AG04450 (cell line): ENCODE measurements around the gene GUCD1. TPM values are rescaled to one million over a fixed set of nuclear protein-coding genes. Genes with fewer than 3 reads are reported as not detected.

Source experiments
- CTCF ChIA-PET: fragments of 300-600, 350-600 bp; formaldehyde crosslinking; extraction: SDS; loops from one replicate; lab custom pipeline; 2022; ENCODE audit warnings: antibody characterized with exemption, inconsistent platforms; lab: Charles Lee
- POLR2A ChIA-PET: fragments of 350-600 bp; formaldehyde crosslinking; extraction: SDS; loops from one replicate; lab custom pipeline; 2021; ENCODE audit warnings: antibody characterized with exemption, inconsistent platforms; lab: Yijun Ruan, JAX
- DNase-seq: peaks from one replicate; pipeline ENCODE4 v3.0.0-alpha.2; 2011; ENCODE audit warnings: low read depth, low spot score
- H3K27ac ChIP-seq: one replicate; pipeline ENCODE4 v1.5.1; 2012; ENCODE audit warnings: low read depth, low read length, control low read depth
- H3K27me3 ChIP-seq: one replicate; pipeline ENCODE4 v1.6.0; 2012; ENCODE audit warnings: low read length; ENCODE audit not compliant: control insufficient read depth, insufficient read depth
- H3K4me3 ChIP-seq: 2 replicates; pipeline ENCODE4 v1.5.1; 2011; ENCODE audit warnings: mild to moderate bottlenecking, low read depth, low read length, control low read depth
- H3K9me3 ChIP-seq: 2 replicates; pipeline ENCODE4 v1.5.1; 2012; ENCODE audit warnings: low read length; ENCODE audit not compliant: control insufficient read depth, insufficient read depth
- polyA plus RNA-seq: library from polyadenylated mRNA; depleted of rRNA; stranded (reverse); fragments of >200 nt; gene quantifications from 2 replicates; pipeline ENCODE4 v1.2.3, GENCODE V29; 2011
- TF ChIP-seq, protein P1 (sequence below): IDR thresholded peaks from 2 replicates; pipeline ENCODE4 v1.5.1; 2011; ENCODE audit warnings: low read depth, low read length, control low read depth, inconsistent platforms

GUCD1 gene
- polyA plus RNA-seq, 1 experiment, result 52.1 TPM

DNA sequence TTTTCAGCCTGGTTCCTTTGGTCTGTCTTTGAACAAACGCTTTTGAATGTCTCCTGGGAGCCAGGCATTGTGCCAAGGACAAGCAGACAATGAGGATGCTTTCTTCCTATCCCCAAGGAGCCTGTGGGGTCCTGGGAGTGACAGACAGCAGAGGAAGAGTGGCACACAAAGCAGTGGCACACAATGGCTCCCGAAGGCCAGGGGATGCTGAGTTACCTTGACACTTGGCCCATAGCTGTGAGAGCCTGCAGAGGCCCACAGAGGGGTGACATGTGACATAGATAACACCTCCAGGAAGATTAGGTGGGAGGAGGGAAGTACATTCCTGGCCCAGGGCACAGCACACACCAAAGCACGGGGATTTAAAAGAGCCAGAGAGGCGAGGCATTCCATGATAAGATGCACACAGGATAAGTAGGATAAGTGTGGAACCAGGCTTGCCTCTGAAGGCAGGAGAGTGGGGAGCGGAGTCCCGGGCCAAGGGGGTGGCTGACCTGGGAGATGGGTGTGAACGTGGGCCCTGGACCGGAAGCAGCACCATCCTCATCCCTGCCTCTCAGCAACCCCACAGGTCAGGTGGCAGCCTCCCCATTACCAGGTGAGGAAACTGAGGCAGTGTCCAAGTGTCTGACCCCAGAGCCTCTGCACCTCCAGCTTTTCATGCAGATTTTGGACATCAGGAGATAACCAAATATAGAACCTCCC, 53.5 kb downstream of the GUCD1 start:
- TF ChIP-seq, protein P1, sequence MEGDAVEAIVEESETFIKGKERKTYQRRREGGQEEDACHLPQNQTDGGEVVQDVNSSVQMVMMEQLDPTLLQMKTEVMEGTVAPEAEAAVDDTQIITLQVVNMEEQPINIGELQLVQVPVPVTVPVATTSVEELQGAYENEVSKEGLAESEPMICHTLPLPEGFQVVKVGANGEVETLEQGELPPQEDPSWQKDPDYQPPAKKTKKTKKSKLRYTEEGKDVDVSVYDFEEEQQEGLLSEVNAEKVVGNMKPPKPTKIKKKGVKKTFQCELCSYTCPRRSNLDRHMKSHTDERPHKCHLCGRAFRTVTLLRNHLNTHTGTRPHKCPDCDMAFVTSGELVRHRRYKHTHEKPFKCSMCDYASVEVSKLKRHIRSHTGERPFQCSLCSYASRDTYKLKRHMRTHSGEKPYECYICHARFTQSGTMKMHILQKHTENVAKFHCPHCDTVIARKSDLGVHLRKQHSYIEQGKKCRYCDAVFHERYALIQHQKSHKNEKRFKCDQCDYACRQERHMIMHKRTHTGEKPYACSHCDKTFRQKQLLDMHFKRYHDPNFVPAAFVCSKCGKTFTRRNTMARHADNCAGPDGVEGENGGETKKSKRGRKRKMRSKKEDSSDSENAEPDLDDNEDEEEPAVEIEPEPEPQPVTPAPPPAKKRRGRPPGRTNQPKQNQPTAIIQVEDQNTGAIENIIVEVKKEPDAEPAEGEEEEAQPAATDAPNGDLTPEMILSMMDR, result no peak
- POLR2A ChIA-PET, result no interaction called here
- Histone ChIP-seq H3K27ac (no peak overlapping the region), H3K27me3 (peaks cover 18% of the 10 kb centered on the region), H3K9me3 (no peaks in the 10 kb centered on the region), H3K4me3 (no peak overlapping the region)
- CTCF ChIA-PET, result interaction anchor here (1.1 to 2.3 kb wide), 4 partner anchors 11 to 210 kb away, joined by 3 to 8 read pairs (median 4); no protein-coding TSS in a partner anchor
- no peak for DNase-seq

DNA sequence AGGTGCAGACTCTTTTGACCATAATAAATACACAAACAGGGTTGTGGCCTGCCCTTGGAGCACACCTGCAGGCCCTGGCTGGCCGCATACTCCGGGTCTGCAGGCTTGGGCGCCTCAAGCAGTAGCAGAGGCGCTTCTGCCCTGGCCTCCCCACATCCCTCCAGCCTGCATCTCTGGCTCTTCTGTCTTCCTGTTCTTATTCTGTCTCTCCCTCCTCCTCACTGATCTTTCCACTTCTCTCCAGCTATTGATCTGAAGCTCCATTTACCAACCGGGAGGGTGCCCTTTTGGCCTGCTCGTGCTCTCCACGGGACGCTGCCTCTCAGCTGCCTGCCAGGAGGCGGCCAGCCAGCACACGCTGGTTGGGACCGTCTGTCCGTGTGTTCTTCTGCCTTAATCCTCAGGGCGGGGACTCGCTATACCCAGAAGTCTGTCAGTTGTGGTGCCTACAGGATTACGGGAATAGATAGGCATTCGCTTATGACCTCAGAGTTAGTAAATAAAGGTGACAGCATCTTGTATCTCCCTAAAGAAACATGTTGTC, 54.6 kb downstream of the GUCD1 start:
- ChIA-PET POLR2A (no interaction called here), CTCF (interaction anchor here (0.7 kb wide), 1 partner anchor 22 kb away, joined by 3 read pairs; no protein-coding TSS in a partner anchor)
- no peak for DNase-seq
- TF ChIP-seq, protein P1, result no peak
- Histone ChIP-seq H3K27ac (no peak overlapping the region), H3K9me3 (peaks cover under 1% of the 10 kb centered on the region; the same call in 1 of the 2 replicates), H3K27me3 (peaks cover 27% of the 10 kb centered on the region), H3K4me3 (no peak overlapping the region)

DNA sequence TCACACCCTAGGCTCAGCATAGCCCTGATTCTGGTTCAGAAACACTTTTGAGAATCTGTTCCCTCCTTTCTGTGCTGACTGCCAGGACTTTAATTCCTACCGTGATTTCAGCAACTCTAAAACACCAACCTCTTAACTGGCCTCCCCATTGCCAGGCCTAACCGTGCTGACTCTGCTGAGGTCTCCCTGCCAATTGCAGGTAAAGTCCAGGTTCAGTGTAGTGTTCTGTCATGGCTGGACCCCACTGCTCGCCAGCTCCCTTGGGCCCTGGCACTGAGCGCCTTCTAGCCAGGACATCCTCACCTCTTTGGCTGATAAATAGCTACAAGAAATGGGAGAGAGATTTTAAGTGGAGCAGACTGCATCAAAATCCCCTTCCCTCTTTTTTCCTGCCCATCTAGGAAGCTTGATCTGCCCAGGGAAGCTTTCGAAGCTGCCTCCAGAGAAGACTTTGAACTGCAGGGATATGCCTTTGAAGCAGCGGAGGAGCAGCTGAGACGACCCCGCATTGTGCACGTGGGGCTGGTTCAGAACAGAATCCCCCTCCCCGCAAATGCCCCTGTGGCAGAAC, 55.1 kb downstream of the GUCD1 start:
- Histone ChIP-seq H3K4me3 (no peak overlapping the region), H3K27ac (no peak overlapping the region), H3K27me3 (peaks cover 33% of the 10 kb centered on the region), H3K9me3 (peaks cover 6% of the 10 kb centered on the region)
- no peak for DNase-seq
- TF ChIP-seq, protein P1, result no peak
- CTCF ChIA-PET, result no interaction called here
- POLR2A ChIA-PET, result no interaction called here

DNA sequence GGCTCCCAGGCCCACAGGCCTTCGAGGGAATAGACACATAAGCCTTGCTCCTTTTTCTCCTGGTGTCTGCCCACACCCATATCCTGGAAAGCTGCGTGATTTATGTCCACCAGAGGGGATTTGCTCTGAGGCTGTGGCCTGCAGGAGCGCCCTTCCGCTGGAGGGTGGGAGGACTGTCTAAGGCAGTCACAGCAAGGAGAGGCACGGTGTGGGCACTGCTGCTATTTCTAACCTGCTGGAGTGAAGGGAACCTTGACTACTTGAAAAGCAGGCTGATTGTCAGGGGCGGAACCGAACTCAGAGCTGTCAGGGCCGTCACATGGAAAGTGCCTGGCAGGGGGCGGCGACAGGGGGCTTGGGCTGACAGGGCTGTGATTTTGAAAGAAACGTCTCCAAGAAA, 56.1 kb downstream of the GUCD1 start:
- Histone ChIP-seq H3K4me3 (no peak overlapping the region), H3K9me3 (peaks cover 8% of the 10 kb centered on the region), H3K27ac (no peak overlapping the region), H3K27me3 (peaks cover 43% of the 10 kb centered on the region)
- DNase-seq, result no peak
- CTCF ChIA-PET, result no interaction called here
- TF ChIP-seq, protein P1, result no peak
- POLR2A ChIA-PET, result interaction anchor here (0.5 kb wide), 1 partner anchor 115 kb away, joined by 6 read pairs; no protein-coding TSS in a partner anchor

DNA sequence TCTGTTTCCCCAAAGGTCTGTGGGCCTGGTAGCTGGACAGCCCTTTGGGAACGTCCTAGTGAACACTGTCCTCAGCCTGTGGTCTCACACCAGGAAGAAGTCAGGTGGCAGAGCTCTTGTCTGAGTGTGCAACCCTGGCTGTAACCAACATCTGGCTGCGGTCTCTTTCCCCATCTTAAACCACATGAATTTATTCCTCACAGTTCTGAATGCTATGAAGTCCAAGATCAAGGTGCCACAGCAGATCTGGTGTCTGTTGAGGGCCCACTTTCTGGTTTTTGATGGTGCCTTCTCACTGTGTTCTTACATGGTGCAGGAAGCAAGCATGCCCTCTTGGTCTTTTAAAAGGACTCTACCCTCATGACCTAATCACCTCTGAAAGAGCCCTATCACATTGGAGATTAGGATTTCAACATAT, 57.1 kb downstream of the GUCD1 start:
- Histone ChIP-seq H3K4me3 (no peak overlapping the region), H3K27ac (no peak overlapping the region), H3K9me3 (peaks cover 8% of the 10 kb centered on the region), H3K27me3 (peaks cover 46% of the 10 kb centered on the region)
- POLR2A ChIA-PET, result no interaction called here
- DNase-seq, result no peak
- TF ChIP-seq, protein P1, result no peak
- CTCF ChIA-PET, result no interaction called here
